ENCODE data around the gene SLC43A1. TPM values are rescaled to one million over a fixed set of nuclear protein-coding genes. Genes with fewer than 3 reads are reported as not detected.

Gene SLC43A1
- total RNA-seq, 2 experiments from 2014 or later, result 32.1 to 34.0 TPM

DNA sequence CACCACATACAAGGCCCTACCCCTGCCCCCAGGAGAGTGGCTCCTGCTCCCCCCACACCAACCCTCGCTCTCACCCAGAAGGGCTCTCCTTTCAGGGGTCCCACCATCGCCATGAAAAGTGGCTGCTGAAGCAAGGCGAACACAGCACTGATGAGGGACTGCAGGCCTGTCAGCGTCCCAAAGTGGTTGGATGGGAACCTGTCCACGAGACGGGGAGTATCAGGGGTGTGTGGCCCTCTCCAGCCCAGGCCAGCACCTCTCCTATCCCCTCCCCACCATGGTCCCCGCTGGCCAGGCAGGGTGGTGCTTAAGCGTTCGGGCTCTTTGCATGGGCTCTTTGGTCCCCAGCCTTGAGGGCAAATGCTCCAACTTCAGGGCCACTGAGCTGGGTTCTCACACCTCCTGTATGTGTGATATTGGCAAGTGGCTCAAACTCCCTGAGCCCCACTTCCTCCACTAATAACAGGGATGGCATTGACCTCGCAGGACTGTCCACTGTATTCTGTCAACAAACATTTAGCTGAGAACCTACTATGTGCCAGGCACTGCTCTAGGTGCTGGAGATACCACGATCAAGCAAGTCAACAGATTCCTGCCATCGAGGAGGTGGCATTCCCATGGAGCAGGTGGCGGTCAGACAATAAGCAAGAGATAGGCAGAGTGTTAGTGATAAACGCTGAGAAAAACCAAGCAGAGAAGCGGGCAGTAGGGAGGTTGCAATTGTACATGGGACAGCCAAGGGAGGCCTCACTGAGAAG lies 28.3 kb downstream of the SLC43A1 start:
- ChIA-PET POLR2A (interaction anchor here (1.0 to 1.1 kb wide), 2 partner anchors 9 to 30 kb away, joined by 3 read pairs; no protein-coding TSS in a partner anchor), CTCF (interaction anchor here (0.8 to 13.2 kb wide), 2 partner anchors 29 to 41 kb away, joined by 3 to 425 read pairs; partner anchors contain the start of gene TIMM10)
- intact Hi-C loops (cut with micrococcal nuclease), result no loop called here
- Mint-ChIP-seq H3K27ac (no peak overlapping the region), H3K4me1 (ENCODE audit: low read depth) (peaks cover 7% of the 10 kb centered on the region), H3K27me3 (peaks cover 1% of the 10 kb centered on the region), H3K4me3 (no peak overlapping the region), H3K36me3 (ENCODE audit: low read depth) (peaks cover 73% of the 10 kb centered on the region), H3K9me3 (no peaks in the 10 kb centered on the region)
- DNase-seq (no peak), ATAC-seq (no peak)
- TF ChIP-seq, protein P1, sequence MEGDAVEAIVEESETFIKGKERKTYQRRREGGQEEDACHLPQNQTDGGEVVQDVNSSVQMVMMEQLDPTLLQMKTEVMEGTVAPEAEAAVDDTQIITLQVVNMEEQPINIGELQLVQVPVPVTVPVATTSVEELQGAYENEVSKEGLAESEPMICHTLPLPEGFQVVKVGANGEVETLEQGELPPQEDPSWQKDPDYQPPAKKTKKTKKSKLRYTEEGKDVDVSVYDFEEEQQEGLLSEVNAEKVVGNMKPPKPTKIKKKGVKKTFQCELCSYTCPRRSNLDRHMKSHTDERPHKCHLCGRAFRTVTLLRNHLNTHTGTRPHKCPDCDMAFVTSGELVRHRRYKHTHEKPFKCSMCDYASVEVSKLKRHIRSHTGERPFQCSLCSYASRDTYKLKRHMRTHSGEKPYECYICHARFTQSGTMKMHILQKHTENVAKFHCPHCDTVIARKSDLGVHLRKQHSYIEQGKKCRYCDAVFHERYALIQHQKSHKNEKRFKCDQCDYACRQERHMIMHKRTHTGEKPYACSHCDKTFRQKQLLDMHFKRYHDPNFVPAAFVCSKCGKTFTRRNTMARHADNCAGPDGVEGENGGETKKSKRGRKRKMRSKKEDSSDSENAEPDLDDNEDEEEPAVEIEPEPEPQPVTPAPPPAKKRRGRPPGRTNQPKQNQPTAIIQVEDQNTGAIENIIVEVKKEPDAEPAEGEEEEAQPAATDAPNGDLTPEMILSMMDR (IDR thresholded peaks at IDR 0.05), result no peak

DNA sequence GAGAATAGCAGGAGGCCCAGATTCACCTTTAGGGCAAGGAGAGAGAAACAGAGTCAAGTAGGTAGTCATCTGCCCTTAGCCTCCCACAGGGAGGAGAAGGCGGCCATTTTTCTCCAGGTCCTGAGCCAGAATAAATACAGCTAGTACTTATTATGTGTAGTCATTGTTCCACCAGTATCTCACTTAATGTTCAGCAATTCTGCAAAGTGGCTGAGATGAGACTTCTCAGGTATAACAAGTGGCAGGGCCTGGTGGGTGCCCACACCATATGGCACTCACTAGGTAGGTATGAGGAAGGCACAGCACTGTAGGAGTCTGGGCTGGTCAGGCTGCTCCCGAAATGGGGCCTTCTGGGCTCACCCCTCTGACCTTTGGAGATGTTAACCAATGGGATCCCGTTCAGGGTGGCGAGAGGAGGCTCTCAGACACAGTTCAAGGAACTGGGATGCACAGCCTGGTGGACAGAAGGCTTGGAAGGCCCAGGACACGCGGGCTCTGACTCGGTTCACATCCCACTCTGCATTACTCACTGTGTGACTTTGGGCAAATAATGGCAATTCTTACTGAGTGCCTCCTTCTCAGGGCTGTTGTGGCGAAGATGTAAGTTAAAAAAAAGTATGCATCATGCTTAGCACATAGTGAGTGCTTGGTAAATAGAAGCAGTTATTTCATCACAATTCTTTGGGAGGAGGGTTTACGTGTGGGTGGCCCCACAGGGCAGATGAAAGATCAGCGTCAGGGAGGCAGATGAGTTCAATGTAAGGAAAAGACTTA lies 30.1 kb downstream of the SLC43A1 start:
- intact Hi-C loops (cut with micrococcal nuclease), result no loop called here
- Mint-ChIP-seq H3K36me3 (ENCODE audit: low read depth) (peaks cover 59% of the 10 kb centered on the region), H3K4me1 (ENCODE audit: low read depth) (peaks cover 8% of the 10 kb centered on the region), H3K9me3 (no peaks in the 10 kb centered on the region), H3K27ac (no peak overlapping the region), H3K4me3 (no peak overlapping the region), H3K27me3 (peaks cover 9% of the 10 kb centered on the region)
- DNase-seq (no peak), ATAC-seq (no peak)
- CTCF ChIA-PET, result interaction anchor here (1.7 to 13.2 kb wide), 6 partner anchors 9 to 137 kb away, joined by 4 to 425 read pairs (median 129); partner anchors contain the start of genes RTN4RL2 and TIMM10
- TF ChIP-seq, protein P1 (IDR thresholded peaks at IDR 0.05), result no peak
- POLR2A ChIA-PET, result interaction anchor here (2.1 kb wide), 1 partner anchor 32 kb away, joined by 6 read pairs; no protein-coding TSS in a partner anchor

DNA sequence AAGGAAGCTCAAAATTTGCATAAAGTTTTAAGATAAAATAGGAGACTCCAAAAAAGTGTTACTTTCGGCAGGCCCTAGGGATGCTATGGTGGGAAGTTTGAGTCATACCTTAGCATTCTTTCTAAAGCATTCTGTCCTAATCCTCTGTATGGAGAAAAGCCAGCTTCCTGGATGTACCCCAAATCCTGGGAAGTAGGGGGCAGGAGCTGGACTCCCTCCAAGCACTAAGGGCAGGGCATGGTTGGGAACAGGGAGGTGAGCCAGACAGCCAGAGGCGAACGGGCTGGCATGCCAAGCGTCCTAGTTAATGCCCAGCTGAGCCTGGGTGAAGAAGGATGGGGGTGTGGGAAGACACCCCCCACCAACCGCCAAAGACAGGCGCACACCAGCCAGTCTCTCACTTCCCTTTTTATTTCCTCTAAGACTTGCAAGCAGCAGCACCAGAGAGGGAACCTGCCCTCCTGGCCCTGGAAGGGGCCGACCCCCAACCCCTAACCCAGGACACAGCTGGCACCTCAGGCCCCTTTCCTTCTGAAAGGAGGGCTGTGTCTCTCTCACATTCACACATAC lies 31.3 kb downstream of the SLC43A1 start:
- H3K4me1 Mint-ChIP-seq (ENCODE audit: low read depth), result peaks cover 11% of the 10 kb centered on the region
- H3K4me3 Mint-ChIP-seq, result no peak overlapping the region
- peaks cover 9% of the 10 kb centered on the region for H3K27me3 Mint-ChIP-seq
- H3K36me3 Mint-ChIP-seq (ENCODE audit: low read depth), result peaks cover 48% of the 10 kb centered on the region
- intact Hi-C loops (cut with micrococcal nuclease), result no loop called here
- no peaks in the 10 kb centered on the region for H3K9me3 Mint-ChIP-seq
- H3K27ac Mint-ChIP-seq, result no peak overlapping the region
- ATAC-seq, result no peak
- CTCF ChIA-PET, result interaction anchor here (0.9 to 9.7 kb wide), 18 partner anchors 10 to 136 kb away, joined by 3 to 254 read pairs (median 5); partner anchors contain the start of genes RTN4RL2 and SLC43A1
- no peak for DNase-seq
- TF ChIP-seq, protein P1 (IDR thresholded peaks at IDR 0.05), result no peak
- POLR2A ChIA-PET, result interaction anchor here (0.9 to 2.2 kb wide), 5 partner anchors 11 to 62 kb away, joined by 3 to 6 read pairs (median 5); partner anchors contain the start of genes SLC43A1 and TIMM10

DNA sequence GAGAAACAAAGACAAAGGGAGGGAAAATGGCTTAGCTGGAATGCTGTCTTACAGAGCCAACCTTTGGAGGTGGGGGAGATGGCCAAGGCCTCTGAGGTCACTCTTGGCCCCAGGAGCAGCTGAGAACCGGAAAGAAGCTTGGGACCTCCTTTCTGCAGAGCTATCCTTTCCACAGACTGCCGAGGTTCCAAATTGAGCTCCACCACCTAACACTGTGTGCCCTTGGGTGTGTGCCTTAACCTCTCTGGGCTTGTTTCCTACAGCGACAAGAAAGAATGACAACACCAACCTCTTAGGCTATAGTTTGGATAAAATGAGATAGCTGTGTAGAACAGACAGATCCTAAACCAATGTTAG lies 32.0 kb downstream of the SLC43A1 start:
- Mint-ChIP-seq H3K4me1 (ENCODE audit: low read depth) (peaks cover 11% of the 10 kb centered on the region), H3K36me3 (ENCODE audit: low read depth) (peaks cover 41% of the 10 kb centered on the region), H3K27ac (no peak overlapping the region), H3K9me3 (no peaks in the 10 kb centered on the region), H3K27me3 (peaks cover 9% of the 10 kb centered on the region), H3K4me3 (no peak overlapping the region)
- TF ChIP-seq, protein P1 (IDR thresholded peaks at IDR 0.05), result no peak
- POLR2A ChIA-PET, result interaction anchor here (1.1 to 2.2 kb wide), 4 partner anchors 10 to 47 kb away, joined by 3 to 6 read pairs (median 6); partner anchors contain the start of genes SLC43A1 and TIMM10
- CTCF ChIA-PET, result interaction anchor here (0.9 to 9.7 kb wide), 21 partner anchors 10 to 161 kb away, joined by 3 to 254 read pairs (median 5); partner anchors contain the start of genes P2RX3, RTN4RL2 and SLC43A1
- ATAC-seq (no peak), DNase-seq (no peak)
- intact Hi-C loops (cut with micrococcal nuclease), result no loop called here

Measured in activated CD8-positive, alpha-beta T cell treated with anti-CD3 and anti-CD28 coated beads for 36 hours (primary cell).